ENCODE measurements around the gene BEGAIN.

- TF ChIP-seq CTCF (conservative IDR thresholded peaks at IDR 0.05 in 1 of 2, IDR thresholded peaks at IDR 0.05 in 1 of 2; ENCODE audit: low read depth in 1 of 2, low read length in 2 of 2) (no peak), EZH2 (IDR thresholded peaks at IDR 0.05; ENCODE audit: low read length, missing control alignments) (no peak)
Measured at GRCh38 chr14:100605706-100606686, 18.8 kb upstream of the BEGAIN start.
